Stimulated activated naive CD4-positive, alpha-beta T cell treated with Interleukin-2 at 50 U/mL for 16 hours (primary cell): ENCODE results near the gene MYH3.

ENCODE experiments used
- DNase-seq: peaks from one replicate; lab custom pipeline; 2025; lab: John Stamatoyannopoulos, UW

MYH3 gene

GRCh38 chr17:10613775-10614513, 43.2 kb downstream of the MYH3 start:
- DNase-seq: no peak

- DNase-seq: no peak
Measured at GRCh38 chr17:10612957-10613744, 44.0 kb downstream of the MYH3 start.

GRCh38 chr17:10610884-10611283, 46.2 kb downstream of the MYH3 start:
- no peak for DNase-seq

GRCh38 chr17:10608244-10608643, 48.9 kb downstream of the MYH3 start:
- no peak for DNase-seq

GRCh38 chr17:10606110-10606509, 51.0 kb downstream of the MYH3 start:
- DNase-seq: no peak

- no peak for DNase-seq
Measured at GRCh38 chr17:10605221-10605783, 51.8 kb downstream of the MYH3 start.

GRCh38 chr17:10604521-10604920, 52.6 kb downstream of the MYH3 start:
- no peak for DNase-seq

- DNase-seq: no peak
Measured at GRCh38 chr17:10603931-10604330, 53.2 kb downstream of the MYH3 start.

- DNase-seq: no peak
Measured at GRCh38 chr17:10600571-10600970, 56.5 kb downstream of the MYH3 start.

- no peak for DNase-seq
Measured at GRCh38 chr17:10598621-10599020, 58.5 kb downstream of the MYH3 start.

GRCh38 chr17:10589553-10590145, 67.5 kb downstream of the MYH3 start:
- no peak for DNase-seq

- DNase-seq: no peak
Measured at GRCh38 chr17:10585529-10585928, 71.6 kb downstream of the MYH3 start.

GRCh38 chr17:10583834-10584233, 73.3 kb downstream of the MYH3 start:
- DNase-seq: no peak

GRCh38 chr17:10579270-10579669, 77.8 kb downstream of the MYH3 start:
- DNase-seq: no peak
